ENCODE measurements around the gene C5orf58.

- TF ChIP-seq POLR2A (IDR thresholded peaks at IDR 0.05) (no peak), POLR2AphosphoS5 (IDR thresholded peaks at IDR 0.05) (no peak)
Measured at GRCh38 chr5:170228762-170229435, 3.9 kb upstream of the C5orf58 start.
